HCT116 (cell line): ENCODE results near the gene IST1.

Experiments
- POLR2AphosphoS5 ChIP-seq: IDR thresholded peaks from 2 replicates; pipeline ENCODE4 v1.6.1; 2011; ENCODE audit warnings: mild to moderate bottlenecking, low read depth, low read length, moderate library complexity
- ZNF274 ChIP-seq: fragments of 200-500 bp; sonication (Bioruptor generic); IDR thresholded peaks from 2 replicates; pipeline ENCODE4 v1.6.1; 2014; ENCODE audit warnings: mild to moderate bottlenecking, low read depth, low read length, inconsistent platforms
- TF ChIP-seq, protein P1 (sequence below): IDR thresholded peaks from 2 replicates; pipeline ENCODE4 v1.6.1; 2012

DNA sequence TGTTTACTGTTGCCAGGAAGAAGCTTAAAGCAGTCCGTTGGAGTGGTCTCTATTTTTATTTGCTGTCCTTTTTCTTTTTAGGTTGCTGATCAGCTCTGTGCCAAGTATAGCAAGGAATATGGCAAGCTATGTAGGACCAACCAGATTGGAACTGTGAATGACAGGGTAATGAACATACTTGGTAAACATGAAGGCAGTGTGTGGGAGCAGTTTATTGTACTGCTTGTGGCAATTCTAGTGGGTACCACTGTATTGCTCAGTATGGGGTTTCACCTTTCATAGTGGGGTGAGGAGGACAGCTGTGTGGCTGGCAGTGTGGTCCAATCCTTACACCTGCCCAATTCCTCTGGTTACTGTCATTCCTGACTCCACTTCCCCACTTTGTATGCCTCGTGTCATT lies 25.3 kb downstream of the IST1 start:
- TF ChIP-seq POLR2AphosphoS5 (no peak), ZNF274 (no peak)
- TF ChIP-seq, protein P1, sequence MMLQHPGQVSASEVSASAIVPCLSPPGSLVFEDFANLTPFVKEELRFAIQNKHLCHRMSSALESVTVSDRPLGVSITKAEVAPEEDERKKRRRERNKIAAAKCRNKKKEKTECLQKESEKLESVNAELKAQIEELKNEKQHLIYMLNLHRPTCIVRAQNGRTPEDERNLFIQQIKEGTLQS: no peak
